Uterus (tissue), 4 donors: Measurements from ENCODE around the gene ZNF598. TPM values are rescaled to one million over a fixed set of nuclear protein-coding genes. Genes with fewer than 3 reads are reported as not detected.

Source experiments
- DNase-seq, 2 donors: peaks; one replicate each; pipeline ENCODE4 v3.0.0-alpha.2; 2019 to 2020
- H3K27ac ChIP-seq, 2 donors: fragments of 200-600 bp; sonication (generic); 1 replicate in 1 of 2; 2 replicates in 1 of 2; pipeline ENCODE4 v1.5.1; 2016 to 2018
- H3K27me3 ChIP-seq, 2 donors: fragments of 200-600 bp; sonication (generic); one replicate each; pipeline ENCODE4 v1.5.1; 2018 to 2019; ENCODE audit warnings: control low read depth in 1 of 2
- H3K36me3 ChIP-seq, 2 donors: fragments of 200-600 bp; sonication (generic); one replicate each; pipeline ENCODE4 v1.5.1; 2019; ENCODE audit warnings: control low read depth in 1 of 2
- H3K4me1 ChIP-seq, 2 donors: fragments of 200-600 bp; sonication (generic); one replicate each; pipeline ENCODE4 v1.5.1; 2018 to 2019; ENCODE audit warnings: control low read depth in 1 of 2
- H3K4me3 ChIP-seq, 2 donors: fragments of 200-600 bp; sonication (generic); 1 replicate in 1 of 2; 2 replicates in 1 of 2; pipeline ENCODE4 v1.5.1; 2018 to 2019; ENCODE audit warnings: mild to moderate bottlenecking in 1 of 2
- H3K9me3 ChIP-seq, 2 donors: fragments of 200-600 bp; sonication (generic); one replicate each; pipeline ENCODE4 v1.5.1; 2019; ENCODE audit warnings: control low read depth in 1 of 2
- POLR2A ChIP-seq, 2 donors: fragments of 450-650 bp; IDR thresholded peaks; one replicate each; pipeline ENCODE4 v1.6.1; 2016; ENCODE audit warnings: antibody characterized with exemption in 2 of 2, mild to moderate bottlenecking in 1 of 2, moderate library complexity in 1 of 2
- intact Hi-C: fragments of 100-400 bp; cut with DNase I; formaldehyde crosslinking; loops from one replicate; pipeline ENCODE4 v1.15.1; 2023; ENCODE audit warnings: low total_unique reads
- total RNA-seq, 4 donors: library from RNA; depleted of rRNA in 3 of 4; stranded (reverse); fragments of >200 nt in 3 of 4; gene quantifications; one replicate each; pipeline versions ENCODE4 v1.1.0 to v1.2.4, GENCODE V29; 2014 to 2023
- TF ChIP-seq, protein P1 (sequence below), 4 experiments: fragments of 200-600 bp in 2 of 4; fragments of 450-650 bp in 2 of 4; sonication (generic) in 2 of 4; IDR thresholded peaks; one replicate each; pipeline ENCODE4 v1.5.1; 2016 to 2019; ENCODE audit warnings: antibody characterized with exemption in 4 of 4, mild to moderate bottlenecking in 2 of 4, moderate library complexity in 1 of 4
- donor health status: DM: yes; HTN: yes; CAD: no.

The ZNF598 gene
- total RNA-seq, 4 donors from 2014 or later, result 16.9 to 50.0 (median 34.6) TPM

- Histone ChIP-seq H3K27ac (peak within 1 kb of the TSS; percentile 77 to 86), H3K9me3 (no peaks in the 10 kb centered on the region), H3K27me3 (no peaks in the 10 kb centered on the region), H3K4me1 (peaks cover 0 to 18% of the 10 kb centered on the region in 2 donors), H3K36me3 (no peaks in the 10 kb centered on the region), H3K4me3 (peak within 1 kb of the TSS; percentile 74 to 83)
- TF ChIP-seq, protein P1, sequence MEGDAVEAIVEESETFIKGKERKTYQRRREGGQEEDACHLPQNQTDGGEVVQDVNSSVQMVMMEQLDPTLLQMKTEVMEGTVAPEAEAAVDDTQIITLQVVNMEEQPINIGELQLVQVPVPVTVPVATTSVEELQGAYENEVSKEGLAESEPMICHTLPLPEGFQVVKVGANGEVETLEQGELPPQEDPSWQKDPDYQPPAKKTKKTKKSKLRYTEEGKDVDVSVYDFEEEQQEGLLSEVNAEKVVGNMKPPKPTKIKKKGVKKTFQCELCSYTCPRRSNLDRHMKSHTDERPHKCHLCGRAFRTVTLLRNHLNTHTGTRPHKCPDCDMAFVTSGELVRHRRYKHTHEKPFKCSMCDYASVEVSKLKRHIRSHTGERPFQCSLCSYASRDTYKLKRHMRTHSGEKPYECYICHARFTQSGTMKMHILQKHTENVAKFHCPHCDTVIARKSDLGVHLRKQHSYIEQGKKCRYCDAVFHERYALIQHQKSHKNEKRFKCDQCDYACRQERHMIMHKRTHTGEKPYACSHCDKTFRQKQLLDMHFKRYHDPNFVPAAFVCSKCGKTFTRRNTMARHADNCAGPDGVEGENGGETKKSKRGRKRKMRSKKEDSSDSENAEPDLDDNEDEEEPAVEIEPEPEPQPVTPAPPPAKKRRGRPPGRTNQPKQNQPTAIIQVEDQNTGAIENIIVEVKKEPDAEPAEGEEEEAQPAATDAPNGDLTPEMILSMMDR (IDR thresholded peaks at IDR 0.05), result peak in 2 of 4 experiments; percentile 42 to 54
- TF ChIP-seq POLR2A (IDR thresholded peaks at IDR 0.05), result peak; percentile 91 to 95
- peak; percentile 90 to 94 for DNase-seq
- intact Hi-C loops, result no loop called here
Measured at GRCh38 chr16:1971796-1972489, 37.7 kb downstream of the ZNF598 start, which contains the start of gene TBL3. TBL3 (plus strand) TSS chr16:1972053; CDS start chr16:1972165, 112 bp downstream.

GRCh38 chr16:1968146-1968953 is 41.3 kb downstream of the ZNF598 start:
- H3K27me3 ChIP-seq, result no peaks in the 10 kb centered on the region
- H3K27ac ChIP-seq, result no peak overlapping the region
- no peak for TF ChIP-seq POLR2A (IDR thresholded peaks at IDR 0.05)
- no peaks in the 10 kb centered on the region for H3K9me3 ChIP-seq
- H3K4me3 ChIP-seq, result no peak overlapping the region
- intact Hi-C loops, result no loop called here
- no peak for DNase-seq
- no peaks in the 10 kb centered on the region for H3K36me3 ChIP-seq
- peaks cover 0 to 20% of the 10 kb centered on the region in 2 donors for H3K4me1 ChIP-seq

- H3K4me3 ChIP-seq, result peak within 1 kb of the TSS in 1 of 2 donors; percentile 81
Measured at GRCh38 chr16:1966460-1966859, 43.2 kb downstream of the ZNF598 start, which contains the start of gene RNF151. RNF151 (plus strand) TSS chr16:1966856; CDS start chr16:1966882, 26 bp downstream.

DNA sequence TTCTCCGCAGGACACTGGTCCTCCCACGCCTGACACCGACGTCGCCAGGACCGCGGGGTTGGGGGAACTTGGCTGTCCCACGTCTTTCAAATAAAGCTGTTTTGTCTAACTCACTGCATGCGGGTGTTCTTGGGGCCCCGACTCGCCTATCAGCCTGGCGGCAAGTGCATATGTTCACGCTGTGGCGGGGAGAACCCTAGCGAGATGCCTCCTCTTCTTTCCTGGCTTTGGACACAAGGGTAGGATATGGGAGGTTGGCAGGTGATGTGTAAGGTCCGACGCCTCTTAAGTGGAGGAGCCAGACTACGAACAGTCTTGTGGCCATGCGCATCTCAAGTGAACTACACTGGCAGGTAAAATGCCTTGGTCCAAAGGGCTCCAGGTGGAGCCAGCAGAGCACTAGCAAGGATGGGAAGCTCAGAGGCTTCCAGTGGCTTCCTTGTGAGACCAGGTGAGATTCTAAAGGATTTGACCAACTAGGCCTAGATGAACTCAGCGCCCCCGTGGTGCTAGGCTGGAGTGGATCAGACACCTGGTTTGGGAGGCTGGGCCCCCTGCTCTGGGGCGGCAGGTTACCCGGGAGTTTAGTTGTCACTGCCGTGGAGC is 44.1 kb downstream of the ZNF598 start:
- Histone ChIP-seq H3K27me3 (no peaks in the 10 kb centered on the region), H3K4me3 (peak overlapping the region; percentile 62 to 81), H3K36me3 (no peaks in the 10 kb centered on the region), H3K4me1 (peaks cover 0 to 4% of the 10 kb centered on the region in 2 donors), H3K9me3 (no peaks in the 10 kb centered on the region), H3K27ac (peak overlapping the region; percentile 80 to 95)
- no peak for TF ChIP-seq POLR2A (IDR thresholded peaks at IDR 0.05)
- TF ChIP-seq, protein P1 (IDR thresholded peaks at IDR 0.05), result no peak
- intact Hi-C loops, result no loop called here
- DNase-seq, result no peak

More at GRCh38 chr16:1966460-1966859, 43.2 kb downstream of the ZNF598 start, which contains the start of gene RNF151:
- no peak for TF ChIP-seq POLR2A (IDR thresholded peaks at IDR 0.05)
- TF ChIP-seq, protein P1 (IDR thresholded peaks at IDR 0.05), result no peak
- H3K27me3 ChIP-seq, result no peaks in the 10 kb centered on the region
- intact Hi-C loops, result no loop called here
- DNase-seq, result no peak
- H3K27ac ChIP-seq, result peak within 1 kb of the TSS; percentile 80 to 95
- H3K4me1 ChIP-seq, result peaks cover 0 to 9% of the 10 kb centered on the region in 2 donors
- H3K36me3 ChIP-seq, result no peaks in the 10 kb centered on the region
- no peaks in the 10 kb centered on the region for H3K9me3 ChIP-seq
